ENCODE measurements around the gene NANOGP8.
"Not testable (repeated sequence)": the region's sequence is repeated elsewhere in the genome, so short reads cannot be mapped to it uniquely, and the experiment has no call there.

NANOGP8 gene

GRCh38 chr15:35092846-35093245 is 7.8 kb upstream of the NANOGP8 start:
- no peak for DNase-seq

- no peak for DNase-seq
Measured at GRCh38 chr15:35092311-35092710, 7.2 kb upstream of the NANOGP8 start.

- no peak for DNase-seq
Measured at GRCh38 chr15:35090104-35090807, 5.2 kb upstream of the NANOGP8 start.

DNA sequence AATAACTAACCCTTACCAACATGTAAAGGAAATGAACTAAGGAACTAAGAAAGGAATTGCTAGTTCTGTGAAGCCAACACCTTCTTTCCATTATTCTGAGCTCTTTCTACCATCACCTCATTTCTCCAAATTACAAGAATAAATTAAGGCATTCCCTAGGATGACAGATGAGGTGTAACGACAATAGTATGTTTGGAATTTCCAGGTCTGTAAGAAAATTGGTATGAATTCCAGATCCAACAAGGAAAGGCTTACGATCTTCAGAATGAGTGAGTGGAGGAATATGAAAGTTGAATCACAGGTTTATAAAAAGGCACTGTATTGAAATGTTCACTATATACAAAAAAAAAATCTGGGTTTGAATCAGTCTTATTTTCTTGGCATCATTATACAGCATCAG is 4.5 kb upstream of the NANOGP8 start:
- no peak for DNase-seq

- no peak for DNase-seq
Measured at GRCh38 chr15:35088329-35088728, 3.2 kb upstream of the NANOGP8 start.

DNA sequence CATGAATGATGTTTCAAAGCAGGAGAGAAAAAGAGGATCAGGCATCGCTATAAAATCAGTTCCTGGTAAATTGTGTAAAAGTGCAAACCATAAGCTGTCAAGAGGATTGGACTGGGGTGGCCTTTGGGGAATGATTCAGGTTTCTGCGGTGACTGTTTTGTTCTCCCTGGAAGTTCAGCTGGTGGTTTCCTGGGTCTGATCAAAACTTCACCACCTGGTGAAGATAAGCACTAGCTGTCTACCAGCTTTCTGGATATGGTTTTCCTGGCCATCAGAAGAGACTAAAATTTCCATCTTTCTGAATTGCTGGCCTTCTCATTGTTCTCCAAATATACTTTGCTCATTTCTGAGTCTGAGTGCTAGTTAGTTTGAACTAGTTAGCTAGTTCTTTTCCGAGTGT is 2.7 kb upstream of the NANOGP8 start:
- DNase-seq = no peak

GRCh38 chr15:35082371-35083348 is 2.4 kb downstream of the NANOGP8 start:
- DNase-seq = not testable (repeated sequence)

DNA sequence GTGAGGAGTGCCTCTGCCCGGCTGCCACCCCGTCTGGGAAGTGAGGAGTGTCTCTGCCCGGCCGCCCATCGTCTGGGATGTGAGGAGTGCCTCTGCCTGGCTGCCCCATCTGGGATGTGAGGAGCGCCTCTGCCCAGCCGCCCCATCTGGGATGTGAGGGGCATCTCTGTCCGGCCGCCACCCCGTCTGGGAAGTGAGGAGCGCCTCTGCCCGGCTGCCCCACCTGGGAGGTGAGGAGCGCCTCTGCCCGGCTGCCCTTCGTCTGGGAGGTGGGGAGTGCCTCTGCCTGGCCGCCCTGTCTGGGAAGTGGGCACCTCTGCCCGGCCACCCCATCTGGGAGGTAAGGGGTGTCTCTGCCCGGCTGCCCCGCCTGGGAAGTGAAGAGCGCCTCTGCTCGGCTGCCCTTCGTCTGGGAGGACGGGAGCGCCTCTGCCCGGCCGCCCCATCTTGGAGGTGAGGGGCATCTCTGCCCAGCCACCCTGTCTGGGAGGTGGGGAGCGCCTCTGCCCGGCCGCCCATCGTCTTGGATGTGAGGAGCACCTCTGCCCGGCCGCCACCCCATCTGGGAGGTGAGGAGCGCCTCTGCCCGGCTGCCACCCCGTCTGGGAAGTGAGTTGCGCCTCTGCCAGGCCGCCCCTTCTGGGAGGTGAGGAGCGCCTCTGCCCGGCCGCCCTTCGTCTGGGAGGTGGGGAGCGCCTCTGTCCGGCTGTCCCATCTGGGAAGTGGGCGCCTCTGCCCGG is 3.3 kb downstream of the NANOGP8 start:
- not testable (repeated sequence) for DNase-seq

- no peak for DNase-seq
Measured at GRCh38 chr15:35080226-35080625, 4.9 kb downstream of the NANOGP8 start.

- DNase-seq = no peak
Measured at GRCh38 chr15:35078221-35078915, 6.7 kb downstream of the NANOGP8 start.

DNA sequence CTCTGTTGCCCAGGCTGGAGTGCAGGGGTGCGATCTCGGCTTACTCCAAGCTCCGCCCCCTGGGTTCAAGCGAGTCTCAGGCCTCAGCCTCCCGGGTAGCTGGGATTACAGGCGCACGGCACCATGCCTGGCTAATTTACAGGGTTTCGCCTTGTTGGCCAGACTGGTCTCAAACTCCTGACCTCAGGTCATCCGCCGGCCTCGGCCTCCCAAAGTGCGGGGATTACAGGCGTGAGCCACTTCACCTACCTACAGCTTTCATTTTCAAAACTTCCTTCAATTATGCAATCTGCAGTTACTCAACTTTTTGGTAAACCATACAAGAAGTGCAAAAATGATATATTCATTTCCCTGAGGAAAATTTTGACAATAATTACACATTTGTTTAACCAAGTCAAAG is 14.0 kb downstream of the NANOGP8 start:
- DNase-seq = no peak

- no peak for DNase-seq
Measured at GRCh38 chr15:35068846-35069475, 16.1 kb downstream of the NANOGP8 start.

GRCh38 chr15:35067496-35068347 is 17.4 kb downstream of the NANOGP8 start:
- DNase-seq = no peak

DNA sequence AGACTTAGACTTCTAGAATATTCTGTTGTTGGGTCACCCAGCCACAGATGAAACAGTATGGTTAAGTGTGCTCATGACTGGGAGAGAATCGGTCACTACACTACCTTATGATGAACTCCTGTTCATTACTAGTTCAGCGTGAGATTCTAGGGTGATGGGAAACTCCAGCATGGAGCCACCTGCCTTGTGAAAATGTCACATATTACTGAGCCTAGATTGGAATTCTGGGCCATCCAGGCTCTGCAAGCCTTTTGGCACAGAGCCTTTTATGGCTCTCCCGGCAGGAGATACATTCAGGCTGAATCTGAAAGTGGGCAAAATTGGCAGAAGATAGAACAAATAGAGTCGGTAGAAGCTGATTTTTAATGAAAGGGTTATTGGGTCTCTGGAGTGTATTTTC is 19.0 kb downstream of the NANOGP8 start:
- no peak for DNase-seq

GRCh38 chr15:35064576-35065190 is 20.4 kb downstream of the NANOGP8 start:
- DNase-seq = no peak

- no peak for DNase-seq
Measured at GRCh38 chr15:35062738-35063099, 22.4 kb downstream of the NANOGP8 start.

GRCh38 chr15:35061825-35062737 is 23.0 kb downstream of the NANOGP8 start:
- no peak for DNase-seq

GRCh38 chr15:35061161-35061824 is 23.8 kb downstream of the NANOGP8 start:
- no peak for DNase-seq

DNA sequence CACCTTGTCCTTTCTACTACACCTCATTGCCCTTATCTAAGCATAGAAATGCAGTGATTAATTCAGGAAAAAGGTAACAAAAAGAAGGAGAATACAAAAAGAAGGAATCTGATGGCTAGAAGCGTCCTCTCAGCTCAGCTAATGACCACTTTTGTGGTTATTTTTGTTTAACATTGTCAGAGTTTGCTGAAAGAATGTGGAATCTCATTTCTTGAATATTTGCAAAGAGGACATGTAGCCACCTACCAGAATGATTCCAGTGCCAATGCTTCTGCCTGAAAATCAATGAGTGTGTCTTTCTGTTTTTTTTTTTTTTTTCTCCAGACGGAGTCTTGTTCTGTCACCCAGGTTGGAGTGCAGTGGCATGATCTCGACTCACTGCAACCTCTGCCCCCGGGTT is 24.5 kb downstream of the NANOGP8 start:
- DNase-seq = no peak
